ENCODE measurements around the gene TFAP2C.

DNA sequence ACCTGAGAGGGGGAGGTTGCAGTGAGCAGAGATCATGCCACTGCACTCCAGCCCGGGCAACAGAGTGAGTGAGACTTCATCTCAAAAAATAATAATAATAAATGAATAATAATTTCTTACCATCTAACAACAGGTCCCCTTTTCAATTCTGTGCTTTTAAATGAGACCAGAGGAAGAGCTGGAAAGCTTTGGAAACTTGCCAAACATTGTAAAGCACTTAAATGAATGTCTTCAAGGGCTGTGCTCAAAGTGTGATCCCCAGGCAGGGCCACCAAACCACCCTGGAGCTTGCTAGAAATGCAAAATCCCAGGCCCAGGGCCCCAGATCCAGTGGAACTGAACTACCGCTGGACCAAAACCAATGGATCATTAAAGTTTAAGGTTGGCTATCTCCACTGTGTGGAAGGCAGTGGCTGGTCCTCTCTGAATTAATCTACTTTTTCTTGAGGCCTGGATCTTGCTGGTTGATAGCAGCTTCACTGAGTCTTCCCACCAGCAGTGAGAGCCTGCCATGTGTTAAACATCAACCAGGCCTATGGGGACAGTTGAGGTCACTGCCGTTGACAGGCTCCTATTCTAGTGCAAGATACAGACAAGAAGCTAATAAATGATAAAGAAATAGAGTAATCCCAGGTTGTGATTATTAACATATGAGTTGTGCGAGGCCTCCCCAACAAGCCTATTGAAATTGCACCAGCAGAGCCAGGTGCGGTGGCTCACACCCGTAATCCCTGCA lies 23.7 kb upstream of the TFAP2C start:
- no peak for TF ChIP-seq GATA3 (IDR thresholded peaks at IDR 0.05; ENCODE audit: low read depth, low read length)
- no peak for TF ChIP-seq GATA2 (IDR thresholded peaks at IDR 0.05; ENCODE audit: low read depth, low read length)

All from SH-SY5Y (cell line).